ENCODE results near the gene DOCK9.

The DOCK9 gene

DNA sequence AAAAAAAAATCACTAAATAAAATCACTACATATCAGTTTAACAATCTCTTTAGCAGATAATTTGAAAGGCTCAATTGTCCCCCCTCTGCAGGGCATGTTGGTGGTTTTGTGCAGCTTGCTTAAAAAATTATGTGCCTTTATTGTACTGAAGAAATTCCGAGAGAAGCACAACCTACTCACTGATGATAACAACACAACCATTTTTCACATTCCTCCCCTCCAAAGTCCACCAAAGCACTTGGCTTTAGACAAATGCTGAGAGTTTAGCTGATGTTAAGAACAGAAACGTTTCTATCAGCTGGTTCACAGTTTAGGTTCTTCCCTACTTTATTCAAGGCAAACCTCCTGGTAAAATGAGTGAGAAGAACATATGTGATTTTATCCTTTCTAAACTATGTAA lies 923 bp downstream of the DOCK9 start:
- DNase-seq (ENCODE audit: low spot score) = no peak

DNA sequence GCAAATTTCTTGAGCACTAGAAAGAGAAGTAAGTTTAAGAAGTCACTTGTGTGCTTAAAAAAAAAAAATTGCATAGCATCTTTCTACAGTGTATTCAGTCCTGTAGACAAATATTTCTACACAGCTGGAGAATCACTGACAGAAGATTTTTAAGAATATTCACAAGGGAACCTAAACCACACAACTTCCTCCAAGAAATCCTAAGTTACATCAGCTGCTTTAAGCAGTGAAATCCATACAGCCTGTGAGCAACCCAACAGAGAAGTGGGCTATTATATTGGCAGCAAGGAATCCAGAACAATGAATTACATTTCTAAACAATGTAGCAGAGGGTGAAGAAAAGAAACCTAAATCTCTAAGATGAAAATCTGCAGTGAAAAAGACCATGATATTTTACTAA lies 1.5 kb downstream of the DOCK9 start:
- no peak for DNase-seq (ENCODE audit: low spot score)

GRCh38 chr13:98975822-98976261 lies 2.0 kb downstream of the DOCK9 start:
- no peak for DNase-seq (ENCODE audit: low spot score)

GRCh38 chr13:98974053-98974452 lies 3.8 kb downstream of the DOCK9 start:
- no peak for DNase-seq (ENCODE audit: low spot score)

- DNase-seq (ENCODE audit: low spot score) = no peak
Measured at GRCh38 chr13:98972627-98973026, 5.2 kb downstream of the DOCK9 start.

- DNase-seq (ENCODE audit: low spot score) = no peak
Measured at GRCh38 chr13:98972059-98972458, 5.8 kb downstream of the DOCK9 start.

- DNase-seq (ENCODE audit: low spot score) = no peak
Measured at GRCh38 chr13:98970330-98970729, 7.5 kb downstream of the DOCK9 start.

DNA sequence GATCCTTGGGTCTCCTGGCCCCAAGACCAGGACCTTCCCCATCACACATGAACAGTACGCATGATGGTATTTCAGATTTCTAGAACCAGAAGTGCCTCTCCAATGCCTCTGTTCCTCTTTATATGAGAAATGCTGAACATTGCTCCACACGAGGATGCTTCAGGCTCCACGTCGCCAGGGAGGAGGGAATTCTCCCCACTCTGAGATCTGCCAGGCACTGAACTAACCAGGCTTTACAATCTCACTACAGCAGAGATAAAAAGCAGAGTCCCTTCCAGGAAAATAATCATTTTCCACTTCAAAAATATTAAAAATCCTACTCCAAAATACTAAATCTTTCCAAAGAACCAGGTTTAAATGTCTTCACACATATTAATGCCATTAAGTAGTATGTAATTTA lies 10.4 kb downstream of the DOCK9 start:
- no peak for DNase-seq (ENCODE audit: low spot score)

DNA sequence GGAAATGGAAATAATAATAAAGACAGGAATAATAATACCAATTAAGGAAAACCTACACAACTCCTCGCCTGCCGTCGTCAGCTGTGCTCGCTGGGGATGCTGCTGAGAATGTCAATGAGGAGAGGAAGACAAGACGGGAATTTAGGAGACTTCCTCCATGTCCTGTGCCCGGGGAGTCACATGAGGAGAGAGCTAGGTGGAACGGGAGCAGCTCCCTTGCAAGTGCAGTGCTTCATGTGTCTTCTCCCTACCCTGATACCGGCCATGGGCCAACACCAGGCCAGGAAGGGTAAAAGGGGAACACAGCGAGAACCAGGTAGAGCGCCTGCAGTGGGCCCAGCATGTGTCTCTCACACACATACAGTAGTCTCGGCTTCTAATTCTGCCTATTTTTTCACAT lies 11.8 kb downstream of the DOCK9 start:
- DNase-seq (ENCODE audit: low spot score) = no peak

DNA sequence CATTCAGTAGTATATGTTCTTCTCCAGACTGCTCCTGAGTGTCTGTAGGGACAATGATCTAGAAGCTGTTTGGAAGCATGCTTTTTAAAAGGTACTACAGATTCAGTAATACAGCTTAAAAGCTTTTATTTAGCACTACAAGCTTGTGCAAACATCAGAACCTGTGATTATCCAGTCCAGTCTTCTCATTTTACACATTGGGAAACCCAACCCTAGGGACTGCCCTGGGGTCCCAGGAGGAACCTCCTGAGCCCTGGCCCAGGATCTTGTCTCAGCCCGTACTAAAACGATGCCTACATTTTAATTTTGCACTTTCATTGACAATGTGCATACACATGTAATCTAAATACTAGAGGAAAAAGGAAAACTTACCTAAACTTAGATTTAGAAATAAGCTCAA lies 12.5 kb downstream of the DOCK9 start:
- no peak for DNase-seq (ENCODE audit: low spot score)

GRCh38 chr13:98963917-98964316 lies 13.9 kb downstream of the DOCK9 start:
- no peak for DNase-seq (ENCODE audit: low spot score)

DNA sequence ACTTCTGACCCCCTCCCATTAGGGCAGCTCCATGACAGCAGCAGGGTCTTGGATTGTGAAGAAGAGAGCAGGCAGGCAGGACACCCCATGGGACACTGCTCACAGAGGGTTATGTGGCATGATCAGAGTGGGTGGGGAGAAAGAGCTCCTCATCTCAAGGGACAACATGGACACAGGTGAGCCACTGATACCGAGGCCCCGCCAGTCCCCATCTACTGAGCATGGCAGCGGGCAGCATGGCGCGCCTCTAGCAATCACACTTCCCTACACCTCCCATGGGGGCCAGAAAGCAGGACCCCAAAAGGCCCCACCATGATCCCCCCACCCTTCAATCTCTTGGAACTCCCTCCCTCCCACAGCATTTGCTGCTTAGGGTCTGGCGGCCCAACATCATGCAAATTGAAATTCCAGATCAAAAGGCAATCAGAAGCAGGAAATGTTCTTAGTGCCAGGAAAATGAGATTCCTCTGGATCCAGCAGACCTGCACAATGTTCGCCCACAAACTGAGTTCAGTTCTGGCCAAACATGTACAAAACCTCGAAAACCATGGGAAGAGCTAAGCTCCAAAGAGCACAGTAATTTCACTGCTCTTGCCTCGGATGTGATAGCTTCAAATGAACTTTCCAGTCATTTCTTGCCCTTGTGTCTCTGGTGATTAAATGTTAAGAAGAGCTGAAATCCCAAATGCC lies 14.8 kb downstream of the DOCK9 start:
- no peak for DNase-seq (ENCODE audit: low spot score)

DNA sequence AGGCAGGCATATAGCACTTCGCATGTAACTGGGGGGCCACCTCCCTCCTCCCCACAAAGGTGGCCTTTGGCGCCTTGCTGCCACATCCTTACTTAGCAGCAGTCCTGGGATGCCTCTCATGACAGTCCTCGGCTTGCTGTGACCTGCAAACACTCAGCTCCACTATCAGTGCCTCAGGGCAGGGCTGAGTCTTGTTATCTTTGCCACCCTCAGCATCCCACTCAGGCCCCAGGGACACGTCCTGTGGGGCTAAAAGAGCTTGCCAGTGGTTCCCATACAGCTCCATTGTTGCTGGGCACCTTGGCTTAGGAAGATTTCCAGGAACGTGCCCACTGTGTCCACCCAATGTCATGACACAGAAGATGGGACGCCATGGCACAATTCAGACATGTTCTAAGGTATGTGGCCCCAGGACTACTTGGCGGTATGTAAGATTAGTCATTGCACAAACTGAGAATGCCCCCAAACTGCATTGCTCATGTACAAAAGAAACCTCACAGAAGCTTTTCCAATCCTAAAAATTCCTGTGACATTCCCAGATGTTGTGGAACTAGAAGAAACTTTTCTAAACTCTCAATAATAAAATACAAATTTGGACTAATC lies 16.3 kb downstream of the DOCK9 start:
- no peak for DNase-seq (ENCODE audit: low spot score)

DNA sequence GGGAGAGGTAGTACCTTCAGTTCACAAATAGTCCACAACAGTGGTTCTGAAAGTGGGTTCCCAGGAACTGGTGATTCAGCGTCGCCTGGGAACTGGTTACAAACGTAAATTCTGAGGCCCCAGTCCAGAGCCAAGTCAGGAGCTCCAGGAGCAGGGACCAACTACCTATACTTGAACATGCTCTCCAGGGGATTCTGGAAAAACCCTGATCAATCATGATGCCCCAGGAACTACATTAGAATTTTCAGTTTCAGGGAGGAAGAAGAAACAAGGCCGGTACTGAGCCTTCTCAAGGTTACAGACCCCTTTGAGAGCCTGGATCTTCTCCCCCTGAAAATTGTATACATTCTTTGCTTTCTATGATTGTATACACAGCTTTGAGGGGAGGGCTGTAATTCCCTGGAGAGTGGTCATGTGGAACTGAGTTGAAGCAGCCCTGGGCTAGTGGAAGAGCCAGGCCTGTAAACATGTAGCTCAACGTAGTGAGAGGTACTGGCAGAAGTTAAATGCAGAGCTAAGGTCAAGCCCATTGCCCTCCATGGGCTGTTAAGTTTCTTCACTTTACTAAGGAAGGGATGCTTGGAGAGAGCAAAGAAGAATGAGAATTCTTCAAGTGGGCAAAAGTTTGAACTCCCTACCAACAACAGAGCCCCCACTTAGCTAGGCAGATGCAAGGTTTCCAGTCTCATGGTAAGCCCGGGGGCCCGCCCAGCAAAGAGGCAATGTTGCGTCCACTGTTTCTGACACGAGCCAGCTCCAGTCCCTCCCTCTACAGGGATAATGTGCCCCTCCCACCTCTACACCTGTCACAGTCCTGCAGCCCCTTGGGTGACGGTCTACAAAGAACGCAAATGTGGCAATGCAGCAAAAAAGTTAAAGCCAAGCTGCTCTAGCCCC lies 17.0 kb downstream of the DOCK9 start:
- DNase-seq (ENCODE audit: low spot score) = no peak

- DNase-seq (ENCODE audit: low spot score) = no peak
Measured at GRCh38 chr13:98959786-98960605, 17.9 kb downstream of the DOCK9 start.

DNA sequence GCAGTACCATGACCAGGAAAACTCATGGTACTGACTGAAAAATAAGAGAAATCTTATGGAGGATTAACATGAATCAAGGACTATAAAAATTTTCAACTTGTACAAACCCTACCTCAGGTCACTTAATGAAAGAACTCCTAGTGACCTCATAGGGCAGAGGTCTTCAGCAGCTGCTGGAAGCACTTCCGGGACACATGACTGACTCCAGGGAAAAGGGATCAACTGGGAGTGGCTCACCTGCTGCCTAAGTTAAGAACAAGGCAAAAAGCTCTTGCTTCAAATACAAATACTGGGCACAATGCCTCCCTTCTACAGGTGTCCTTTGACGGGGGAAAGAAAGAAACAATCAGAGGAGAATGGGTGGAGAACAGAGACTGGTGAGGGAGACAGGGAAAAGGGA lies 18.6 kb downstream of the DOCK9 start:
- DNase-seq (ENCODE audit: low spot score) = no peak

DNA sequence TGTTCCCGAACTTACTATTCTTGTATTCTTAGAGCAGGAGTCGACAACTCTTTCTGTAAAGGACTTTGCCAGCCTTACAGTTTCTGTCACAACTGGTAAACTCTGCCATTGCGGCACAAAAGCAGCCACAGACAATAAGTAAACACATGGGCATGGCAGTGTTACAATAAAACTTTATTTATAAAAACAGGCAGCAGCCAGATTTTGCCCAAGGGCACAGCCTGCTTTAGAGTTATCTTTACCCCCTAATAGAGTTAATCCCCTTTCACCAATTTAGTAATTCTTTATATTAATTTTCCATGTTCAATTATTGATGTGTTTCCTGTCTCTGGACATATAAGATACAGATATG lies 19.4 kb downstream of the DOCK9 start:
- no peak for DNase-seq (ENCODE audit: low spot score)

DNA sequence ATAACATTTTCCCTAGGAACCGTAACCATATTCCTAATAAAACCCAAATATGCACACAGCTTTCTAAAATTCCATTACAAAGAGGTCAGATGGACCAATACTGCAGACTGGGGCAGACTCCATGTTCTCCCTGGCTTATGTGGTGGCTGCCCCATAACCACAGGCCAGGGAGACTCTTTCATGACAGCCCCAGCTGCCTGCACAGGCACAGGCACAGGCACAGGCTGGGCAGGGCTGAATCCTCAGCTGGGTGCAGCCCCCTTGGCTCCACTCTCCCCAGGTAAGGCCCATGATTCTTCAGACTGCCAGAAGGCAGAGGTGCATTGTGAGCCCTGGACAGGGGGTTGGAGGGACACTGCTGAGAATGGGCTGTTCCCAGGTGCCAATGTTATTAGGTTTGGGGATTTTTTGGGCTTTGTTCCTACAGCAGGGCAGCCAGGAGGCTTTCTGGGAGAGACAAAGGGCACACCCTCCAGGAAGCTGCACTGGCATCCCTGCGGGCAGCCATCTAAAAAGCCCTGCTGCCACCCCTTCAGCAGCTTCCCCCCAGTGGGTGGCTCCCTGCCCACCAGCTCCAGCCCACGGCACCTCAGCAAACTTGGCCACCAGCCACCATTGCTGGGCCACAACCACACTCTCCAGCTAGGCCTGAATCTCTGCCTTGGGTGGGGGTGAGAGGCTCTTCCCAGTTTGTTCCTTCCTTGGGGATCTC lies 20.0 kb downstream of the DOCK9 start:
- DNase-seq (ENCODE audit: low spot score) = no peak

GRCh38 chr13:98955336-98955735 lies 22.5 kb downstream of the DOCK9 start:
- no peak for DNase-seq (ENCODE audit: low spot score)

DNA sequence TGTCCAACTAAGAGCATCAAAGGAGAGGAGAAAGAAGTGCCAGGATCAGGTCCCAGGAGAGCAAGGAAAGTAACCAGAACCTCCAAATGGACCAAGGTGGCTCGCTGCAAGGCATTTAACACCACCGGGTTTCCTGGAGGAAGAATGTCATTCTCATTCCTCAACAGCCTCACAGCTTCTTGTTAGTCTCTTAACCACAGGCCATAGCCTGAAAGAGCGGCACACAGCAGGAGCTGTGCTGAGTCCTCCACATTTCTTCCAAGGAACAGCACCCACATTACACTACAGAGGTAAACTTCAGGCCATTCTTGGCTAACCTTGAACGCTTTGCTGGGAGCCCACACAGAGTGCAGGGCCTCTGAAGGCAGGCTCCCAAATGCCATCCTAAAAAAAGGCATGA lies 23.6 kb downstream of the DOCK9 start:
- no peak for DNase-seq (ENCODE audit: low spot score)

DNA sequence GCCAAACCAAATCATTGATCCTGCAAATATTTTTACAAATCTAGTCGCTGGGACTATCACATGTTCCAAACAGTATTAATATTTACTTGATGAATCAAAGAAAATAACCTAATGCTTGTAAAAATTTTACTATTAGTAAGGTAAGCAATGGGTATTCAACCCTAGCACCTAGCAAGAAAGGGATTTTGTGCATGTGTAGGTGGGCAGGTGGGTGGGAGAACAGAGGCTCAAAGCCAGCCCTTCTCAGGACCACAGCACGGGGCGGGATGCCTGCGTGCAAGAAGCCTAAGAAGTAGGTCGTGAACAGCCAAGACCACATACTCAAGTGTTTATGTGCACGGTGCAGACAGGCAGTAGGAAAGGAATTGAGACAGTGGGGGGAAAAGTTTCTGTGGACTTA lies 26.6 kb downstream of the DOCK9 start:
- no peak for DNase-seq (ENCODE audit: low spot score)

DNA sequence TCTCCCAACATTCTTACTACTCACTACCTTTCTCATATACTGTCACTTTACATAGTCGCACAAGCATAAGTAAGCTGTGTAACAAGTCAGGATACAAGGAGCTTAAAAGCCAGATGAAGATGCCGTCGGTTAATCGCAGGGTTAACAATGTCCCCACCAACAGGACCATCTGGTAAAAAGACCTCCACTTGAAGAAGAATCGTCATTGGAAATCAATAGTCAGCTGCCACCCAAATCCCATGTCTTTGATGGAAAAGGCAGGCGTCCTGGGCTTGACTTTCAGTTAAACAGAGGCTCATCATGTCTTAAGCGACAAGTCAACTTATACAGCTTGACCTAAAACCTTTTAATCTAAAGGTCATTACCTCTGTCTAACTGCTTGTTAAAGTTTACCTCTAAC lies 27.2 kb downstream of the DOCK9 start:
- DNase-seq (ENCODE audit: low spot score) = no peak
